Measurements from ENCODE around the gene LTA. TPM values are rescaled to one million over a fixed set of nuclear protein-coding genes. Genes with fewer than 3 reads are reported as not detected.

The LTA gene
- total RNA-seq, 2 donors from 2014 or later: not detected

DNA sequence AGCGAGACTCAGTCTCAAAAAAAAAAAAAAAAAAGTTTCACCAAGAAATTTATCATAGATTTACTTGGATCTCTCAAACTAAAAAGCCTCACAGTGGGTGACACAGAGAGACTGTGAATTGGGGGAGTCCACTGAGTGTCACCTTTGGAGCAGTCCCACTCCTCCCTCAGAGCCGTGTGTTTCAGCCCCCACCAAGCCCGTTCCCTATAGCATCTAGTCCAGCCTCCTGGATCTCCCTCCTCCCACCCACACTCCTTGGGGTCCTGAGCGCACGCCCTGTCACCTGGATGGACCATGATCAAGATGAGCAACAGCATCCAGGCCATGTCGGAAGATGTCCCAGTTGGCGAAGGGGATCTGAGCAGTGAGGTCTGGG is 20.3 kb downstream of the LTA start:
- H3K36me3 ChIP-seq: no peaks in the 10 kb centered on the region
- no peak for DNase-seq (ENCODE audit: low spot score)
- no peak overlapping the region for H3K27ac ChIP-seq
- no peak overlapping the region for H3K4me3 ChIP-seq
- TF ChIP-seq, protein P1, sequence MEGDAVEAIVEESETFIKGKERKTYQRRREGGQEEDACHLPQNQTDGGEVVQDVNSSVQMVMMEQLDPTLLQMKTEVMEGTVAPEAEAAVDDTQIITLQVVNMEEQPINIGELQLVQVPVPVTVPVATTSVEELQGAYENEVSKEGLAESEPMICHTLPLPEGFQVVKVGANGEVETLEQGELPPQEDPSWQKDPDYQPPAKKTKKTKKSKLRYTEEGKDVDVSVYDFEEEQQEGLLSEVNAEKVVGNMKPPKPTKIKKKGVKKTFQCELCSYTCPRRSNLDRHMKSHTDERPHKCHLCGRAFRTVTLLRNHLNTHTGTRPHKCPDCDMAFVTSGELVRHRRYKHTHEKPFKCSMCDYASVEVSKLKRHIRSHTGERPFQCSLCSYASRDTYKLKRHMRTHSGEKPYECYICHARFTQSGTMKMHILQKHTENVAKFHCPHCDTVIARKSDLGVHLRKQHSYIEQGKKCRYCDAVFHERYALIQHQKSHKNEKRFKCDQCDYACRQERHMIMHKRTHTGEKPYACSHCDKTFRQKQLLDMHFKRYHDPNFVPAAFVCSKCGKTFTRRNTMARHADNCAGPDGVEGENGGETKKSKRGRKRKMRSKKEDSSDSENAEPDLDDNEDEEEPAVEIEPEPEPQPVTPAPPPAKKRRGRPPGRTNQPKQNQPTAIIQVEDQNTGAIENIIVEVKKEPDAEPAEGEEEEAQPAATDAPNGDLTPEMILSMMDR (IDR thresholded peaks at IDR 0.05): no peak
- no peaks in the 10 kb centered on the region for H3K9me3 ChIP-seq
- H3K4me1 ChIP-seq: no peaks in the 10 kb centered on the region
- no peaks in the 10 kb centered on the region for H3K27me3 ChIP-seq

DNA sequence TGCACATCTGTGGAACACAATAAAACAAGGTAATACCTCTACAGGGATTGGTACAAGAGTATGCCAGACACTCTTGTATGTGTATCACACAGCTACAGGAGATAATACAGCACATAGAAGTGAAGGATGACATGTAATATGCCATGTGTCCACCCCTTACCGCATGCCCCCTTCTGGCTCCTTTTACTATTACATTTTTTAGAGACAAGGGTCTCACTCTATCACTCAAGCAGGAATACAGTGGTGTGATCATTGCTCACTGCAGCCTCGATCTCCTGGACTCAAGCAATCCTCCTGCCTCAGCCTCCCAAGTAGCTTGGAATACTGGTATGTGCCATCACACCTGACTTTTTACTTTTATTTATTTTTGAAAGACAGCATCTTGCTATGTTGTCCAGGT is 24.9 kb downstream of the LTA start:
- H3K27ac ChIP-seq: no peak overlapping the region
- no peak overlapping the region for H3K4me3 ChIP-seq
- no peaks in the 10 kb centered on the region for H3K36me3 ChIP-seq
- no peaks in the 10 kb centered on the region for H3K4me1 ChIP-seq
- TF ChIP-seq, protein P1 (IDR thresholded peaks at IDR 0.05): peak in 1 of 2 donors; percentile 45
- H3K27me3 ChIP-seq: no peaks in the 10 kb centered on the region
- no peak for DNase-seq (ENCODE audit: low spot score)
- H3K9me3 ChIP-seq: no peaks in the 10 kb centered on the region

DNA sequence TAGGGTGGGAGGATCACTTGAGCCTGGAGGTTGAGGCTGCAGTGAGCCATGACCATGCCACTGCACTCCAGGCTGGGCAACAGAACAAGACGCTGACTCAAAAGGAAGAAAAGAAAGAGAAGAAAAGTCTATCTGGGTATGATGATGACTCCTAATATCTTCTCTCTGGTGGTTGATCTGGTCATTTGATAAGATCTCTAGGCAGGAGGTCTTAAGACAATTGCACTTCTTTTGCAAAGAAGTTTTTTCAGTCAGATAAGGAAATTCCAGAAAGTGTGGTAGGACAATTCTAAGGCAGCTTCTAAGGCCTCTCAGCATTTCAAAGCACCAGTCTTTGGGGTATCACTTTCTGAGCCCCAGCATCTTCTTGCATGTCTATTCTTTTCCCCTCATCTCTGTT is 35.2 kb downstream of the LTA start:
- Histone ChIP-seq H3K27ac (no peak overlapping the region), H3K4me3 (no peak overlapping the region)
- no peak for DNase-seq (ENCODE audit: low spot score)

DNA sequence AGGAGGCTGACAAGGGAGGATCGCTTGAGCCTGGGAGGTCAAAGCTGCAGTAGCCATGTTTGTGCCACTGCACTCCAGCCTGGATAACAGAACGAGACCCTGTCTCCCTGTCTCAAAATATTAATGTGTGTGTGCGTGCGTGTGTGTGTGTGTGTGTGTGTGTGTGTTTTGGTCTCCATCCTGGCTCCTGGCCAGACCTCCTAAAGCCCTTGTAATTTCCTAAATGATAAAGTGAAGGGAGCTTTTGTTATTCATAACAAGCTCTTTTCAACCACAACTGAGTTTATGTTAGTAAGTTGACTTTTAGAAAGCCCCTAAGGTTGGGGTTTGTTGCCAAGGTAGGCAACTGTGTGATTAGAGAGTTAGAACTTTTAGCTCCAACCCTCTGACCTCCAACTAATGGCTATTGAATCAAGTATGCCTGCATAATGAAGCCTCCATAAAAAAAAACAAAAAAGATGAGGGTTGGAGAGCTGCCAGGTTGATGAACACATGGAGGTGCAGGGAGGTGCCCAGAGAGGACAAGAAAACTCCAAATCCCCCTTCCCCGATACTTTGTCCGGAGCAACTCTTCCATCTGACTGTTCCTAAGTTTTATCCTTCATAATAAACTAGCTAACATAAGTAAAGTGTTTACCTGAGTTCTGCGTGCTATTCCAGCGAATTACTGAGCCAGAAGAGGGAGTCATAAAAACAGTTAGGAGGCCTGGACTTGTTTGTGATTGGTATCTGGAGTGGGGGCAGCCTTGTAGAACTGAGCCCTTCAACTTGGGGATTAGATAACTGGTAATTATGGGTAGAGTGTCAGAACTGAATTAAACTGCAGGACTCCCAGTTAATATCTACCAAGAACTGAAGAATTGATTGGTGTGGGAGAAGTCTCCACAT is 37.7 kb downstream of the LTA start:
- H3K4me3 ChIP-seq: no peak overlapping the region
- H3K27ac ChIP-seq: no peak overlapping the region
- no peak for DNase-seq (ENCODE audit: low spot score)
- TF ChIP-seq, protein P1 (IDR thresholded peaks at IDR 0.05): no peak
- H3K9me3 ChIP-seq: no peaks in the 10 kb centered on the region
- no peaks in the 10 kb centered on the region for H3K27me3 ChIP-seq
- no peaks in the 10 kb centered on the region for H3K4me1 ChIP-seq
- H3K36me3 ChIP-seq: no peaks in the 10 kb centered on the region

More for the DNA sequence above, 35.2 kb downstream of the LTA start:
- TF ChIP-seq, protein P1 (IDR thresholded peaks at IDR 0.05): no peak
- Histone ChIP-seq H3K4me1 (no peaks in the 10 kb centered on the region), H3K36me3 (no peaks in the 10 kb centered on the region), H3K27me3 (no peaks in the 10 kb centered on the region), H3K9me3 (no peaks in the 10 kb centered on the region)

DNA sequence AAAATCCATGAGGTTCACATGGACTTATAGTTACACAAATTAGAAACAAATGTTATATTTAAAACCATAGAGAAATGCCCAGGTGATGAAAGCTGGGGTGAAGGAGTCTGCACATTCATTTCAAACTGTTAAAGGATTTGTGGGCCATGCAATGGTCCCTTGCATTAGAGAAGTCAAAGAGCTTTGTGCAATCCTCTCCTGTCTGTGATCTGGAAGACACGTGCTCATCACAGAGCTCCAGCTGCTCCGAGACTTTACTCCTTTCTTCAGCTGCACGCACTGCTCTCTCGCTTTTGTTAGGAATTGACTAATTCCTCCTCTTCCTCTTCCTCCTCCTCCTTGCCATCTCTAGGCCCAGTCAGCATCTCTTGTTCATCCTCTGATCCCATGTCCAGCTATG is 38.9 kb downstream of the LTA start:
- TF ChIP-seq, protein P1 (IDR thresholded peaks at IDR 0.05): no peak
- Histone ChIP-seq H3K4me3 (no peak overlapping the region), H3K36me3 (no peaks in the 10 kb centered on the region), H3K27me3 (no peaks in the 10 kb centered on the region), H3K27ac (no peak overlapping the region), H3K4me1 (no peaks in the 10 kb centered on the region), H3K9me3 (no peaks in the 10 kb centered on the region)
- no peak for DNase-seq (ENCODE audit: low spot score)
